ENCODE measurements around the gene LRRFIP1. TPM values are rescaled to one million over a fixed set of nuclear protein-coding genes. Genes with fewer than 3 reads are reported as not detected.

LRRFIP1 gene
- total and polyA plus RNA-seq, 2 of the 13 experiments (the other 11 are each of a cell fraction or from before 2014, with no cell fraction given), result 15.9 to 40.5 TPM

GRCh38 chr2:237744613-237745249 is 117.3 kb downstream of the LRRFIP1 start (continued):
- TF ChIP-seq YY1 (IDR thresholded peaks at IDR 0.05; ENCODE audit: insufficient read depth, insufficient replicate concordance, low read depth, low read length) (peak; percentile 33), ZFP82 (CRISPR knock-in tag; IDR thresholded peaks at IDR 0.05; ENCODE audit: borderline replicate concordance) (no peak), ZNF790 (CRISPR knock-in tag; IDR thresholded peaks at IDR 0.05; ENCODE audit: borderline replicate concordance) (no peak), ZNF720 (CRISPR knock-in tag; IDR thresholded peaks at IDR 0.05) (no peak), REPIN1 (CRISPR knock-in tag; IDR thresholded peaks at IDR 0.05; ENCODE audit: borderline replicate concordance, low read depth) (peak; percentile 71), ARID2 (CRISPR knock-in tag; IDR thresholded peaks at IDR 0.05; ENCODE audit: borderline replicate concordance) (no peak; the same call in 1 of the 2 replicates), REL (CRISPR knock-in tag; conservative IDR thresholded peaks at IDR 0.05) (no peak), ZXDC (CRISPR knock-in tag; IDR thresholded peaks at IDR 0.05) (no peak), JDP2 (CRISPR knock-in tag; IDR thresholded peaks at IDR 0.05; ENCODE audit: borderline replicate concordance) (no peak), TBX2 (CRISPR knock-in tag; IDR thresholded peaks at IDR 0.05; ENCODE audit: borderline replicate concordance) (peak; percentile 68; the same call in 1 of the 2 replicates), NFE2L1 (CRISPR knock-in tag; IDR thresholded peaks at IDR 0.05; ENCODE audit: borderline replicate concordance) (no peak), ZSCAN21 (CRISPR knock-in tag; IDR thresholded peaks at IDR 0.05; ENCODE audit: borderline replicate concordance) (no peak), XRCC5 (optimal IDR thresholded peaks at IDR 0.05; ENCODE audit: low read length) (no peak), ZNF879 (CRISPR knock-in tag; IDR thresholded peaks at IDR 0.05) (no peak), MIER3 (CRISPR knock-in tag; IDR thresholded peaks at IDR 0.05; ENCODE audit: borderline replicate concordance) (peak; percentile 76; the same call in 1 of the 2 replicates), LBX2 (CRISPR knock-in tag; IDR thresholded peaks at IDR 0.05; ENCODE audit: borderline replicate concordance) (peak; percentile 62; the same call in 1 of the 2 replicates), ATF7-NPFF (CRISPR knock-in tag; IDR thresholded peaks at IDR 0.05; ENCODE audit: low read depth) (no peak), ZNF180 (CRISPR knock-in tag; IDR thresholded peaks at IDR 0.05; ENCODE audit: borderline replicate concordance, low read depth) (no peak), ZNF746 (CRISPR knock-in tag; IDR thresholded peaks at IDR 0.05) (no peak)
- TF ChIP-seq, protein P1, sequence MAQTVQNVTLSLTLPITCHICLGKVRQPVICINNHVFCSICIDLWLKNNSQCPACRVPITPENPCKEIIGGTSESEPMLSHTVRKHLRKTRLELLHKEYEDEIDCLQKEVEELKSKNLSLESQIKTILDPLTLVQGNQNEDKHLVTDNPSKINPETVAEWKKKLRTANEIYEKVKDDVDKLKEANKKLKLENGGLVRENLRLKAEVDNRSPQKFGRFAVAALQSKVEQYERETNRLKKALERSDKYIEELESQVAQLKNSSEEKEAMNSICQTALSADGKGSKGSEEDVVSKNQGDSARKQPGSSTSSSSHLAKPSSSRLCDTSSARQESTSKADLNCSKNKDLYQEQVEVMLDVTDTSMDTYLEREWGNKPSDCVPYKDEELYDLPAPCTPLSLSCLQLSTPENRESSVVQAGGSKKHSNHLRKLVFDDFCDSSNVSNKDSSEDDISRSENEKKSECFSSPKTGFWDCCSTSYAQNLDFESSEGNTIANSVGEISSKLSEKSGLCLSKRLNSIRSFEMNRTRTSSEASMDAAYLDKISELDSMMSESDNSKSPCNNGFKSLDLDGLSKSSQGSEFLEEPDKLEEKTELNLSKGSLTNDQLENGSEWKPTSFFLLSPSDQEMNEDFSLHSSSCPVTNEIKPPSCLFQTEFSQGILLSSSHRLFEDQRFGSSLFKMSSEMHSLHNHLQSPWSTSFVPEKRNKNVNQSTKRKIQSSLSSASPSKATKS (CRISPR knock-in tag; IDR thresholded peaks at IDR 0.05), result no peak
- TF ChIP-seq, protein P2, sequence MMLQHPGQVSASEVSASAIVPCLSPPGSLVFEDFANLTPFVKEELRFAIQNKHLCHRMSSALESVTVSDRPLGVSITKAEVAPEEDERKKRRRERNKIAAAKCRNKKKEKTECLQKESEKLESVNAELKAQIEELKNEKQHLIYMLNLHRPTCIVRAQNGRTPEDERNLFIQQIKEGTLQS (CRISPR knock-in tag; IDR thresholded peaks at IDR 0.05), result no peak
- TF ChIP-seq, protein P3, sequence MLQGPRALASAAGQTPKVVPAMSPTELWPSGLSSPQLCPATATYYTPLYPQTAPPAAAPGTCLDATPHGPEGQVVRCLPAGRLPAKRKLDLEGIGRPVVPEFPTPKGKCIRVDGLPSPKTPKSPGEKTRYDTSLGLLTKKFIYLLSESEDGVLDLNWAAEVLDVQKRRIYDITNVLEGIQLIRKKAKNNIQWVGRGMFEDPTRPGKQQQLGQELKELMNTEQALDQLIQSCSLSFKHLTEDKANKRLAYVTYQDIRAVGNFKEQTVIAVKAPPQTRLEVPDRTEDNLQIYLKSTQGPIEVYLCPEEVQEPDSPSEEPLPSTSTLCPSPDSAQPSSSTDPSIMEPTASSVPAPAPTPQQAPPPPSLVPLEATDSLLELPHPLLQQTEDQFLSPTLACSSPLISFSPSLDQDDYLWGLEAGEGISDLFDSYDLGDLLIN (CRISPR knock-in tag; IDR thresholded peaks at IDR 0.05; ENCODE audit: borderline replicate concordance), result peak; percentile 52; the same call in 1 of the 2 replicates

Measured in HepG2 (cell line).